ENCODE data around the gene ABLIM1.

ABLIM1 gene

DNA sequence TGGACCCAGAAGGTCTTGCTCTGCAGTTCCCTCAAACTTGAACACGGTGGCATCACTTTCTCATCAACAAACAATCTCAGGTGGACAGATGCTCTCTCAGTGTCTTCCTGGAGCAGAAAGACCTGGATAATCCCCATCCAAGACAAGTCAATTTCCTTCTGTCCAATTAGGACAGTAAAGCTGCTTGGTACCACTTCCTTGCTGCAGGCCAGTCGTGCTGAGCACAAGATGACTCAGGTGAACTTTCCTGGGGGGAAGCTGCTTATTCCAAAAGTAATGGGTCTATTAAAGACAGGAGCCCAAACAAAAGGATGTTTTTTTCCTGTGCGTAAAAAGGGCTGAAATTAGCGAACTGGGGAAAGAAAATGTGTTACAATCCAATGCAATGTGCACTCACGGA is 146.2 kb downstream of the ABLIM1 start:
- no peak for DNase-seq

DNA sequence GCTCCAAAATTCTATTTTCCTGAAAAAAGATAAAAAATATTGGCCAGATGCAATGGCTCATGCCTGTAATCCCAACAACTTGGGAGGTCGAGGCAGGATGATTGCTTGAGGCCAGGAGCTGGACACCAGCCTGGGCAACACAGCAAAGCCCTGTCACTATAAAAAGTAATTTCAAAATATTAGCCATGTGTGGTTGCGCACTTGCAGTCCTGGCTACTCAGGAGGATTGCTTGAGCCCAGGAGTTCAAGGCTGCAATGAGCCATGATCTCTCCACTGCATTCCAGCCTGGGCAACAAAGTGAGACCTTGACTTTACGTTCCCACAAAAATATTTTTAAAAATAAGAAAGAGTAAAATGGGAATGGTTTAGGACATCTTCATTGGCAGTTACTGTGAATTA is 149.7 kb downstream of the ABLIM1 start:
- DNase-seq, result no peak

DNA sequence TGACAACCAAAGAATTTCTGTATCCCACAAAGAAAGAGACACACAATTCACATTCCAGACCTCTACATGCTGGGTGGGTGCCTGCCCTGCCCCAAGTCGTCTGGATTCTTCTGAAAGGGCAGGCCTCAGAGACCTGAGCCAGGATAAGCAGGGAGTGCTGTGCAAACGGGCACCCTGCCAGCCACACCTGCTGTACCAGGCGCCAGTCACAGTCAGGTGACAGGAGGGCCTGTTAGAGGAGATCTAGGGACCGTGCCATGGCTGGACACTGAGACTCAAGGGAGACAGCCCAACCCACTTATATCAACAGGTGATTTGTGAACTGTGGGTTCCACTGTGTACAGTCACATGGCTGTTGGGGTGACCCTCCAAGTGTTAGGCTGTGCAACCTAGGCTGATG is 150.6 kb downstream of the ABLIM1 start:
- no peak for DNase-seq

DNA sequence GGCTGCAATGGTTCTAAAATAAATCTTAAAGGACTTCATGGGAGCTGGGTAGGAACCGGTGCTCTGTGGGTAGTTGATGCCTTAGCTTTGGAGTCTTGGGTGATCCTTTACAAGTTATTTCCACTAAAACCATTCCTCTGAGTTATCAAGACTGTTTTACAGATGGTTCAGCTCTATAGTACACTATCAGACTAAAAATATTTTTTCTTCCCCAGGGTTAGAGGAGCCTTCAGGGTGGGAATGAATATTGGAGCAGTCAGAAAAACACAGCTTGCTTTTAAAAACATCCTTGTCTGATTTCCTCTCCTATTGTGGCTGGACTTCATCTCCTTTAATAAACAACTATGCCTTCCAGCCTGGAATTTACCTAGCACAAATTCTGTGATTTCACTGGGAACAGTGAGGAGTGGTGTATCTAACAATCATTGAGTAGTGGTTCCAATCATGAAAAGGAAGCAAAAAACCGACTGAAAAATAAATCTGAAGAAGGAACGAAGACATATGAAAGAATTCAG is 151.1 kb downstream of the ABLIM1 start:
- no peak for DNase-seq

DNA sequence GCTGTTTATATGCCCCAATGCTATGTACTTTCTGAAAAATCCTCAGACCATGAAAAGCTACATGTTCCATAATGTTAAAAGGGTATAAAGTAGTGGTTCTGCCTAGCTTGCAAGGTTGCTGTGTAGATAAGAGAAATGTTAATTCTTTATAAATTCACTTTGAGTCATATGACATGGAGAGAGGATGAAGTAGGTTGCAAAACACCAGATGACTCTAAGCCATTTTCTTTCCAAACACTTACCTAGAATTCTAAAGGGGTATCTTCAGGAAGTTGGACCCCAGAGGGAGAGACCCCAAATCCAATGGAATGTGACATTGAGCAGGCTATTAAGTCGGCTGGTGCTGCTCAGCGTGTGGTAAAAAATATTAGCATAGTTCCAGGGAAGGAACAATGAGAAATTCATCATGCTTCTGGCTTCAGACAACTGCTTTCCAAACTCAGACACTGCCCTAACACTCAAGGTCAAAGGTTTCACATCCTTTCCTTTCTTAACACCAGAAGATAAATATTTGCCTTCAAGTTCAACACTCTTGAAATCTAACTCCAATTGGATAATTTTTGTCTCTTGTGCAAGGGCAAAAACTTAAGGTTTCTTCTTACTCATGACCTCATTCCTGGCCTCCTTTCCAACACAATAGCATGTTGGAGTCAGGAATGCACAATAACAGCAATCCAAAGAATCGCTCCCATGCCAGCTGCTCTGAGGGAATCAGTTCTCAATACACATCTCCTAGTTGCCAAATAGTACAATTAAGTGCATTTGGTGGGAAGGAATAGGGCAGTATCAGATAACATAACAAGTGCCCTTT is 153.1 kb downstream of the ABLIM1 start:
- DNase-seq, result no peak

DNA sequence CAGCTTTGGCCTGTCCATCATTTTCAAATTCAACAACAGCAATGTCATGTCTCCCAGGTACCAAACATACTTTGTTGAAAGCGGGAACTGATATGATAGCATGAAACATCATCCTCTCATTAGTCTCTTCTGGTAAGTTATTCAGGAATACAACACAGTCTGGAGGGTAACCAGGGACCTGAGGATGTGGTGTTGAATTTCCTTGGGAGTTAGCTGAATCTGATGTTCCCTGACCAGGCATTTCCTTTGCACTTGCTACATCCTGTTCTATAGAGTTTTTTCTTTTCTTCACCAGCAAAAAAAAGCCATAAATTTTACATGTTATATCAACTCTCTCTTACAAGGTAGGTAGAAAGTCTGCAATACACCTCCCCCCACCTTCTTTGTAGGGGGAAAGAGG is 156.0 kb downstream of the ABLIM1 start:
- no peak for DNase-seq

DNA sequence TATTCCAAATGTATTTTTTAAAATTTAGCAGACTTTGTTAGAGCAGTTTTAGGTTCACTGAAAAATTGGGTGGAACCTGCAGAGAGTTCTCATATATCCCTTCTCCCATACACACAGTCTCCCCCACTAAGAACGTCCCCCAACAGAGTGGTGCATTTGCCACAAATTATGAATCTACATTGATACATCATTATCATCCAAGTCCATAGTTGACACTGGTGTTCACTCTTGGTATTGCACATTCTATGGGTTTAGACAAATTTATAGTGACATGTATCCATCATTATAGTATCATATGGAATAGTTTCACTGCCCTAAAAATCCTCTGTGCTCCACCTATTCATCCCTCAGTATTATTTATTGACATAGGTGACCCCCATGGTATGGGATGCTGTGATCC is 156.4 kb downstream of the ABLIM1 start:
- no peak for DNase-seq

DNA sequence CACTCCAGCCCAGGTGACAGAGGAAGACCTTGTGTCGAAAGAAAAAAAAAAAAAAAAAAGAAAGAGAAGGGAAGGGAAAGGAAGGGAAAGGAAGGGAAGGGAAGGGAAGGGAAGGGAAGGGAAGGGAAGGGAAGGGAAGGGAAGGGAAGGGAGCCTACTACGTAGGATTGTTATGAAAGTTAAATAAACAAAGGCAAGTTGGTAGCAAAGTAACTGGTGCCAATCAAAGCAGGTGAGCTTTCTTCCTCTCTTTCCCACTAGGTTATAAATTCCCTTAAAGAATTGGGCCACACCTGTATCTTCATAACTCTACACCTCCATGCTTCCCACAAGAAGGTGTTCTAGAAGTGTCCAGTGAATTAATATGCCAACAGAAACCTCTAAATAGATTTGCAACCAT is 157.4 kb downstream of the ABLIM1 start:
- no peak for DNase-seq

DNA sequence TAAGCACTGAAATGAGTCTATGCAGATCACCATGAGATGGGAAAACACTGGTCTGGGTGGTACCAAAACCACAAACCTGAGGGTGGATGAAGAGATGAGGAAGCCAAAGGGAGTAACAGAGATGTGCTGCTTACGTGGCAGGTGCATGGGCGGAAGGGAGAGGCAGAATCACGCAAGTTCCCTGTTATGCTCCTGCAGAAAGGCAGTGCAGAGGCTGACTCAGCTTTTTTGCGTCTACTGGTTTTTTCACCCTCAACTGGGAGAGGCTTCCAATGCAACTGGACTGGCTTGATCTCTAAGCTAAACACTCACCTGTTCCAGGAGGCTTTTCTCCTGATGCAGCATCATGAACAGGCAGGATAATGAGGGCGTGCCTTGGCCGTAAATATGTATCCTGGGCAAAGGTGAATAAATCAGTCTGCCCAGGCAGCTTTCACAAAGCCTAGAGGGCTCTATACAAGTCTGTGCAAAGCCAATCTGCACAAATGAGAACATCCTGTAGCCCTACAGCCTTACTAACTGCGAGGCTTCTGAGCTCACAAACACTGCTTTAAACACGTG is 158.4 kb downstream of the ABLIM1 start:
- DNase-seq, result no peak

DNA sequence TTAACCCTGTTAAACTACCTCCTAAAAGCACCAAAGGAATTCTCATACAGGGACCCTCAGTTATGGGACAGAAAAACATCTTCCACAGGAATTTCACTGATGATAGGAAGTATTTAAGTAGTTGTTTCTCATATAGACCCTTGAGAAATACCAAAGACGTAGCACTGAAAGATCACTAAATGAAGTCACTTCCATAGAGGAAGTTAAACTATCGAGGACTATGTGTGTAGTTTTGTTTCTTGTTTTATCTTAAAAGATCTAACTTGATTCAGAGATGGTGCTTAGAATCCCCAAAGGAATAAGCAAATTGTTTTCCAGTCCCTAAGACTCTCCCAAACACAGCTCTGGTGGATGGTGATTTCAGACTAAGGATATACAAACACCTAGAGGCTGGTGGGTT is 159.0 kb downstream of the ABLIM1 start:
- no peak for DNase-seq

DNA sequence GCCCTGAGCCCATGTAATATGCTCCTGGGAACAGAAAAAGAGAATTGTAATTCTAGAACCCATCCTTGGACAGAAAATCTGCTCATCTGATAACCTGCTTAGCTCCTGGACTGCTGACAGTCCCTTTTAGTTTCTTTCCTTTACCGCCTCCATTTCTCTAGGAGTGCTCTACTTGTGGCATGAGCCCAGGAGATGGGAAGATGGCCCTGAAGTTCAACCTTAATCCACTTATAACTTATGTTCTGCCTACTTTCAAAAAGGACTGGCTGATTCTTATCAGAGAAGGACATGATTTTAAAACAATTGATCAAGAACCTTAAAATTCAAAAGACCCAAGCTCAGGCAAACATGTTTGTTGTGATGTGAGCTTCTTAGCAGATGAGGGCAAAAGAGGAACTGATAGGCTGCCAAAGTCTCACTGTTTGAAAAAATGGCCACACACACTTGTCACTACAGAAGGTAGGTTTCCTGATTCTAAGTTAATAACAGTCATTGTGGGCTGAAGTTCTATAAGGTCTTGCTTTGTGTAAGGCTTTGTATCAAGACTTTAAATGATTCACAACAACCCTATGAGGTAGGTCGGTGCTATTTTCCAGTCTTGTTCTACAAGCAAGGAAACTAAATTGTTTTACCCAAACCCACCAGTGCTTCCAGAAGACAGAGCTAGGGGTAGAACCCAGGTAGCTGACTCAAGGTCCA is 159.5 kb downstream of the ABLIM1 start:
- DNase-seq, result no peak

DNA sequence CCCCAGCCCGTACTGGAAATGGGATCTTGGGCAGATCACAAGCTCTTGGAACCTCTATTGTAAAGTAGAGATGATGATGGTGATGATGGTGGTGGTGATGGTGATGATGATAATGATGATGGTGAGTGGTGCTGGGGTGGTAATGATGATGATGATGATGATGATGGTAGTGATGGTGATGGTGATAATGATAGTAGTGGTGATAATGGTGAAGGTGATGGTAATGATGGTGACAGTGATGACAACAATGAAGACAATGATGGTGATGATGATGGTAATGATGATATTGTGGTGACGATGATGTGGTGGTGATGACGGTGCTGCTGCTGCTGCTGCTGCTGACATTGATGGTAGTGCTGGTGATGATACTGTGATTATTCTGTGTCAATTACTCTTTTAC is 162.8 kb downstream of the ABLIM1 start:
- DNase-seq, result no peak

DNA sequence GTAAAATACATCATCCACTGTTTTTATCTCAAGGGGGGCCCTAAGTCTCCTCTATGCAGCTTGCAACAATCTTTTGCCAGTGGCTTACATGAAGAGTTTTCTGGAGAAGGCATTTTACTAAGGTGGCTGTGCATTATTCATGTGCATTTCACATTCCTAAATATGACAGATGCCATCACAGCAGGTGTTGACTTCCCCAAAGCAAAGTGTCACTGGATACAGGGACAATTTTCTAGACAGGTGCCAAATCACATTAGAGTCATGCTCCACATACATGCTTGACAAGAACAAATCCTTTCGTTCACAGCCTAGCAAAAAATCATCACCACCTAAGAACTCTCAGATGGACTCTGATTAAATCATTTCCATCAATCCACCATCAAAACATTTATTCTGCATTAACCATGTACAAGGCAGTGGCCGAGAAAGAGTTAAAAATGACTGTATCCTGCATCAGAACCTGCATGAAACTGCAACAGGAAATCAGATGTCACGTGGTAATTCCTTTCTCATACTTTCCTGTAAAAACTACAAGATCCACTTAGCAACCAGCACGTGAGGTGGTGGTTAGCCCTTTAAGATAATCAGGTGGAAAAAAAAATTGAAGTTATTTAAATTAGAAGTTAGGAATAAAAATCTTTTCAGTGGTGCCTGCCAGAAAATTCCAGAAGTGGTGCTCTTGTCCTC is 165.6 kb downstream of the ABLIM1 start:
- no peak for DNase-seq

DNA sequence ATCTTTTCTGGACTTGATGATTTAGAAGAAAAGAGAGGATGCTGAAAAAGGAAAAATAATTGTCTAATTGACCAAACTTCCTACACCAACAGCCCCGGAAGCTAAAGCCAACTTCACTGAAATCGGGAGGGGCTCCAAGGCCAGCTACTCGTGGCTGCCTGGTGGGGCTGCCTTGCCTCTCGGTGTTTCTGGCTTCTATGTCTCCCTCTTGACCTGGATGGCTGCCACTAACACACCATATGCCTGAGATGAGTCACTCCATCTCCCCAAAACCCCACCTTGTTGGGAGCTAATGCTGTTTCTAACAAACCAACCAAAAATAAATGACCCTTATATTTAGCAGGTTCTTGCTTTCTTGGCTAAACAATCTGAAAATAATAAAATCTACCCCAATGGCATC is 166.1 kb downstream of the ABLIM1 start:
- DNase-seq, result peak; percentile 29

DNA sequence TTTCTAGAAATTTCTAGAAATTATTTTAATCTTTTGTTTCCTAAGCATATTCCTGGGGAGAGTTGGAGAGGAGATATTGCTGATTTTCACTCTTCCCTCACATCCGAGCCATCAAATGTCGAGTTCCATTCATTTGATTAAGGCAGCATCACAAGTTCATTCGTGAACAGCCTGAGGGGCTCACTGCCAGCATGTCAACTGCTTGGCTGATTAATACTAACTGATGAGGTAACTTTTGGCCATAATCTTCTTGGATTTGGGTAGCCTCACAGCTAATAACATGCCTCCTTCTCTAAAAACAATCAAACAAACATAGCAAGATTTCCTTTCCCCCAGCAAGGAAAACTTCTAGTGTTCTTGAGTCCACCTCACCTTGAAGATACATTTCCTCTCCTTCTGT is 166.7 kb downstream of the ABLIM1 start:
- peak; percentile 3 for DNase-seq

DNA sequence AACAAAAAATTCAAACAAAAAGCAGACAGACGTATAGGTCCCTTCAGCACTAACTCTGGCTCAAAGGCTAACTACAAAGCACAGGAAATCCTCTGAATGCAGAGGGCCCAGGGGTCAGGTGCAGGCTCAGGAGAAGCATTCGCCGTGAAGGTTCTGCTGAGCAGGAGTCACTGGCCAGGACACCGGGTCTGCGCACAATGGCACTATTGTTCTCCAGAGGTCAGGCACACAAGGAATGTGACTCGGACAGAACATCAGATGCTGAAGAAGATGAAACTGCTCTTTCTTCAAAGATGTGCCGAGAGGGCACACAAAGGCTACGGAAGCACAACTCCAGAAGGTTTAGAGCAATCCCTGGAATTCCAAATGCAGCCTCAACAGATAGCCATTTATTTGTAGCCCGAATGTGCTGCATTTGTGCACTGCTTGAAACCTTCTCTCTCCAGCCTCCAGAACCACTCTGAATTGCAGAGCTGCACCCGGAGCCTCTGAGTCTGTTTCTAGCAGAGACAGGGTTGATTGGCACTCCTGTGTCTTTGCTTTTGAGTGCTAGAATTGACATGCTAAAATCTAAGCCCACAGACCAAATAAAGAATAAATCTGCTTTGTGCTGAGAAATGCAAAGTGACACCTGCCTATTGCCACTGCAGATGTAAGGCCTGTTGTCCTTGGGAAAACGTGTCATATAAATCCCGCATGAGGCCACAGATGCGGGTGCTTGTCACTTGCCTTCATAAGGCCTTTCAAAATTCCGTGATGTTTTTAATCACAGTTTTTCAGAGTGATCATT is 168.4 kb downstream of the ABLIM1 start:
- DNase-seq, result no peak

DNA sequence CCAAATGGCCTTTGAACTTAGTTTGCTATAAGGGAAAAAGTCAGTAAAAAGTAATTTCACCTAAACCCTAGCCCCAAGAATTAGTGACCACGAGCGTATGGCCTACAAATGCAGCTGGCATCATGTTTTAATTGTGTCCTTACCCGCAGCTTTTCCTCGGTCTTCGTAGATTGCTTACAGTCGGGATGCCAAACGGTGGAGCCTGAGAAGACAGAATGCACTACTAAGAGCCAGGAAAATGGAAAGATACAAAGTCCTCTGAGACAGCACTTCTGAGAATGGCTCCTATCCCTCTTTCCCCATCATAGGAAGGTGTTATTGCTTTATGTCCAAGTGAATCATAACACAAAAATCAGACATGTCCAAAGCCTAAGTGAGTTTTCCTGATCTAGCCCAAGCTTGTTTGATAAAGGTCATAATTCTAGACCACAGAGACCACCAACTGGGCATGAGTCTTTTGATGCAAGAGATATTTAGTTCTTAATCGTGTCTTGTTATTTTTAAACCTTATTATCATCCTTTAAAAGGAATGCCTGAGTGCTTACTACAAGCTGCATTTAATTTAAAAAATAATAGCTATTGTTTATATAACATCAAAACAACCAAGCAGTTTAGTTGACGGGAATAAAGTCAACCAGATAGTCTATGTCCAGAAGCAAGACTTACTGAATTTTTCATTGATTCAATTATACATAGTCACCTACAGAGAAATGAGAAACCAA is 170.1 kb downstream of the ABLIM1 start:
- DNase-seq, result no peak

DNA sequence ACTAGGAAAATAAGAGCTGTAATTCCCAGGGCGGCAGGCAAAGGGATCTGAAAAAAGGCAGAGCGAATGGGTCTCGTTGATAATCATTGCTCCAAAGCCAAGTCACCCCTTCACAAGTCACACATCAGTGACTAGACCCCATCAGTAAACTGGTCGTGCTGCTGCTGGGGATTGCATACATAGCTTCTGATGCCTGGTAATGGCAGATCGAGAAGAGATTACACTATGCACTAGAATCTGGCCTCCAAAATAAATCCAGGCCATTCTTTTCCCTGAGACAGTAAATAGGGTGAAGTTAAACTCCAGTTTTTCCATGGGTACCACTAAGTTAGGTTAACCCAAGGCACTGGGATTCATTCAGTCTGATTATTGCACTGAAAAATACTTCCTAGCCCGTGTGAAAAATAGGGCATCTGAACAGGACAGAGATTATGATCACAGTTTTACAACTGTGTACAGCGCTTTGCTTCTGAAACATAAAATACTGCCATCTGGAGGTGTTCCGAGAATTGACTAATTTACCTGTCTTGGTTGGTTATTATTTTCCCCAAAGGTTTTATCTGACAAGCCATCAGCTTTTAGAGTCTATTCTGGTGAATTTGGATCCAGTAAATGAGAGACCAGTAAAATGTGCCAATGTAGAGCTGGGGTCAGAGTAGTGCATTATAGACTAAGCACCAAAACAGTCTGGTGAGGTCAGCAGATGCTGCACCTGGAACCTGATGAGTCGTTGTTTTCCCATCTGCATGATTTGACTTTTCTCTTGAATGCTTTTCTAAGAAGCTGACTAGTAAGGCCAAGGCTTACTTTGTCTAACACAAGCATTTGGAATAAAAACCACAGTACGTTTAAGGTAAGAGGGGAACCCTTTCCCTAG is 170.9 kb downstream of the ABLIM1 start:
- DNase-seq, result no peak

DNA sequence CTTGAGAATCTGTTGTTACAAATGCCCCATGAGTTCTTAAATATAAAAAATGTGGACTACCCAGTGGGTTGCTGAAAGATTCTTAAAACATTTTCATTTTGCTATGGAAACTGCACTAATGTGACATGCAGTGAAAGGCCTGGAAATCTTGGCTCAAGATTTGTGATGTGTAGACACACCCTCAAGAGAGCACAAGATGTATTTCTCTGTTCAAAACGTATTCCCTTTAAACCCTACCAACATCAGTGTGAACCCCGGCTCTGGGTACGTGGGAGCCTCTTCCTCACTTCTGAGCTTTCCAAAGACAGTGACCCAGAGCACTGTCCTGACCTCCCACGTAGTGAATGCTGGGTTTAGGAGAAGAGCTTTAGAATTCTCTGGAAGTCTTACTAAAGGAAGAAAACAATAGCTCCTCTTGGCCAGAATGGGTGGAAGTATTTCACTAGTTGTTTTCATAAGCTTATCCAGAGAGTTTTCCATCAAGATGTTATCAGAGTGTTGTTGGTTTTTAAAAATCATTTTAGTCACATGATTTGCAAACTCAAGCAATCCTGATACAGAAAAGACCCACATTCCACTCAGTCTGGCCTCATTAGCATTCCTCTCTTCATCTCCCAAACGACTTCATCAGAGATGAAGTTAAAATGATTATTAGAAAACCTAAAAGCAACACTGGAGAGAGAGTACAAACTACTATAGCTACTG is 172.2 kb downstream of the ABLIM1 start:
- no peak for DNase-seq

DNA sequence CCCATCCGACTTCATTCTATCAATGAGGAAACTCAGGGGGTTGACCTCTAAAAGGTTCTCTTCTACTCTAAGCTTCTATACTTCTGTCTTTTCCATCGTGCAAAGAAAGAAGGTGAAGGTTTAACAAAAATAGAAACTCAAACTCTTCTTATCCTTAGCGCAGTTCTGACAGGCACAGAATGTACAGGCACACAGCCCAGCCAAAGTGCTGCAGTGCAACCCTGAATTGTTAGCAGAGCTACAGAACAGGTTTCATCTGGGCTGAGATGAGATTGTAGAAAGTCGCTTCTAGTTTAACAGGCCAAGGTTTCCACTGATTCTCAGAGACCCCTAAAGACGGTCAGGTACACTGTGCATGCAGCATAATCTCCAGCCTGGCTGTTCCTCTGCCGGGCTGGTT is 174.5 kb downstream of the ABLIM1 start:
- no peak for DNase-seq
